GM15510 (cell line): Measurements from ENCODE around the gene NT5DC4.

Experiments
- POLR2A ChIP-seq: IDR thresholded peaks from 3 replicates; pipeline ENCODE4 v1.6.1; 2011; ENCODE audit warnings: borderline replicate concordance; ENCODE audit not compliant: insufficient read length; ENCODE audit errors: extremely low read depth

Gene NT5DC4

DNA sequence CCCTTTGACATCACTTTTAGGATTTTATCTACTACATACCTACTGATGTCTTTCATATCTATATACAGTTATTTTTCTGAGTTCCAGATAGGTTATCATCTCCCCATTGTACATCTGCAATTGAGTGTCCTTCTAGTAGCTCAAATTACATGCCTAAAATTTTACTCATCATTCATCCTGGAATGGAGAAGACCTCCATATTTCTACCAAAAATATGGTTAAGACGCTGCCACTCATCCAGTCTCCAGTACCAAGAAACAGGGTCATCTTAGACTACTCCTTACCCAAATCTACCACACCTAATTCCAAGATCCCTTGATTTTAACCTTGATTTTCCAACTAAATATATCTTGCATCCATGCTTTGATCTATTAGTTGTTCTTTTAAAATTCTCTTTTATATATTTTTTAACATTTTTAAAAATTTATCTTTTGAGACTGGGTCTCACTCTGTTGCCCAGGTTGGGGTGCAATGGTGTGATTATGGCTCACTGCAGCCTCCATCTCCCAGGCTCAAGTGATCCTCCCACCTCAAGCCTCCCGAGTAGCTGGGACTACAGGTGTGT, 52.2 kb downstream of the NT5DC4 start:
- no peak for TF ChIP-seq POLR2A

DNA sequence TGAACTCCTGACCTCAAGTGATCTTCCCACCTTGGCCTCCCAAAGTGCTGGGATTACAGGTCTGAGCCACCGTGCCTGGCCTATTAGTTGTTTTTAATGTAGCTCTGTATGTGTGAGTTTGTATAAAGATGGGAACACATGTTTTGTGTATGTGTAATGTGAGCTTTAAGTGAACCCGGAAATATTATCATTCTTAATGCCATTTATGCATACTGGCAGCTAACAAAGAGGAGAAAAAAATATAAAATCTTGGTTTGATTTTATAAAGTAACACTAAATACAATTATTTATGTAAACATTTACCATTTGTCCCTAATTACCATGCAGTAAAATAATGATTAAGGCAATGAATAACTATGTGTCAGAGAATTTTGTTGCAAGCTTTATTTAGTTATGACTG, 52.7 kb downstream of the NT5DC4 start:
- no peak for TF ChIP-seq POLR2A

DNA sequence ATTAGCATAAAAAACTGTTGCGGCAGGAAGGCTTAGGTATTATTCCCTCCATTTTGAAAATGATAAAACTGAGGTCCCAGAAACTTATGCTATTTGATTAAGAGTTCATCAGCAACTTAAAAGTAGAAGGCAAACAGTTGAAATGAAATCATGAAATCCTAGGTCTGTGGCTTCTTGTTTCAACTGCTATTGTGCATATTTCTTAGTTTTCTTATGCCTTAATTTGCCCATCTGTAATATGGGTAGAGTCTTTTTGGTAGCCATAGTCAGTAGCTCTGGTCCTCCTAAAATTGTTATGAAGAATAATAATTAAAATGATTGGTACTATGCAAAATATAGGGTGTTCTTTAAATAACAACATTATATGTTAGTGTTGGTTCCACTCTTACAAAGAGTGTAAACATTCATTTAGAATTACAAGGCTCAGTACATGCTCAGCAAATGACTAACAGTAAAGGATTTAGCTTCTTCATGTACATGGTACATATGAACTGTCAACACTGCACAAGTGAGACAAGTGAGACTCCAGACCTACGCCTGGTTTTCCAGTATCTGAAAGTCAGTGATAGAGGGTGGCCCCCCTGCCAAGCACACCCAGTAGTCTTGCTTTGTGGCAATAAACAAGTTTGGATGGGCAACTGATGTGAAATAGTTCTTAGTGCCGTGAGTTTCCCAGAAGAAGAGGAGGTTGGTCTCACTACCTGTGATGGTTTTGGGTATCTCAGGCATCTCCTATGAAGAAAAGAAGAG, 53.9 kb downstream of the NT5DC4 start:
- no peak for TF ChIP-seq POLR2A

DNA sequence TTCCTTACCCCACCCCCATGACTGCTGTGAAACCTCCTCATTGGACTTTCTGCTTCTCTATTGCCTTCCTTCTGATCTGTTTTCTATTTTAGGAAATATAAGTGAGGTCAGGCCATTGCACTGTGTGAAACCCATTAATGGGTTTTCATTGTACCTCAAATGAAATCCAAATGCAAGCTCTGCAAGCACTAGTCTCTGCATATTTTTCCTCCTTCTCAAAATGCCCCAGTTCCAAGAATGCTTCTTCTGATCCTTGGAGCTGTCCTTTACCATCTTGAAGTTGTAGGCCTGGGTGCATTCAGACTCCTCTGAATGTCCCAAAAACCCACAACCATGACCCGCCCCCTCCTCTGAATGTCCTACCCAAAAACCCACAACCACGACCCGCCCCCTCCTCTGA, 55.3 kb downstream of the NT5DC4 start:
- TF ChIP-seq POLR2A: no peak

DNA sequence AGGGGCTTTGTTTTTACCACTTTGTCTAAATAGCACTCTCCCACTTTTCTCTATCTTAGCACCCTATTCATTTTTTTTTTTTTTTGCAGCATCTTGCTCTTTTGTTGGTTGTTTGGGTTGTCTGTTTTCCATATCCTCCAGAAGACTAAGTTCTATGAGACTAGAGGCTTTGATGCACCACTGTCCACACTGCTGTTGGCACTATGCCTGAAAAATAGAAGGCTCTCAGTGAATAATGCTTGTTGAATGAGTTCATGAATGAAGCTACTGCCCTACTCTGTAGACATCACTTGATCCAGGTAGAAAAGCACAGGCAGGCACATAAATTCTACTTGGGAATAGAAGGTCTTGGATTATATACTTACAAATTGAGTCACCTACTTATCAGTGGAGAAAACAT, 56.2 kb downstream of the NT5DC4 start:
- TF ChIP-seq POLR2A: no peak

DNA sequence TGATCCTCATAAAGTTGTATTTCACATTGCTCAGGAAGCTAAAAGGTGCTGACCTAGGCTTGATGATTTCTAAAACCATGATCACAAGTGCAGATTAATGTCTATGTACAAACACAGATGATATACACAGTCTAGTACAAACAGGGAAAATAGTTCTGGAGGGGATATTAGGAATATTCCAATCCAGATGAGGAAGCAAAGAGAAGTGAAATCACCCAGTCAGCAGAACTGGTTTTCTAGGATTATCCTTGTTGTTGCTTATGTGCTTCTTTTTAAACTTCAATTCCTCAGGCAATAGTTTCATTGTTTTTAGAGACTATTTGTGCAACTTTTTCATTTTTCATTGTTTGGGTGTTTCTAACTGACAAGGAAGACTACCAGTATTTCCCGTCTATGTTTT, 58.8 kb downstream of the NT5DC4 start:
- no peak for TF ChIP-seq POLR2A

DNA sequence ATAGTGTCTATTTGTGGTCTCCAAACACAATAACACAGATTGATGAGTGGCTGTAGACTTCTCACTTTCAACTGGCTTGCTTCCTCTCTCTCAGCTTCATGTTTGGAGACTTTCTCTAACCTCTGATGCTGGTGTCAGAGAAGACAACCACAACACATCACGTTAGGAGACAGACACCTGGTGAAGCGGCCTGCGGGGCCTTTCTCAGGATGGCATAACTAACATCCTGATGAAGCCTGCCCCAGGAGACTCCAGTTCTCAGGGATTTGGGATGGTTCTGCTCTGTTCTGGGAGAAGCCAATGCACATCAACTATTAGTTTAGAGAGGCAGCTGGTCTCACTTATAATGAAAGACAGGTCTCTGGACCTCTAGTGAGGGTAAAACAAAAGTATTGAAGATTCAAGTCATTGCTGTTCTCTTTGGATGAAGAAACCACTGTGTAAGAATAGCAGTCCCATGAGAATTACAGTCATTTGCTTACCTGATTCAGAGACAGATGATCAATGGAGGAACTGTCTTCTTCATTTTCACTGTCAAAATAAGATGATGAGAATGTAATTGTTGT, 61.5 kb downstream of the NT5DC4 start:
- TF ChIP-seq POLR2A: no peak

DNA sequence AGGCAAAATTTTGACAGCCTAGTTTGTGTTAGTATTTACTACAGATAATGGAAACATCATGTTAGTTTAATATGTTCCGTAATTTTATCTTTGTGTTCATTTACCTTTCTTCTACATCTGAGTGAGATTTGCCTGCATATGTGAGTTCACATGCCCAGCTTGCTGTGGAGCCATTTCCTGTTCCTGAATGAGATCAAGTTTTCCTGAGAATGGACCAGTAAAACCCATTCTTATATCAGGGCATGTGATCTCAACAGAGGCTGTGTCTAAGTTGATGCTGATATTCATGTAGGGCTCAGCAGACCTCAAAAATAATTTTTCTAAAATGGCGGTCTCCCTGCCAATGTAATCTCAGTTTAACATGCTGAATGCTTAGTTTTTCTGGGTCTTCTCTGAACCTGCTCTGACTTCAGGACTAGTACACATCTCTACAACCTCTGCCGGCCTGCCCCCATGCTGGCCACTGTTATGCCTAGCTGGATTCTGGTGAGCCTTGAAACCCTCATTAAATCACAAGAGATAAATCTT, 62.4 kb downstream of the NT5DC4 start:
- TF ChIP-seq POLR2A: no peak

DNA sequence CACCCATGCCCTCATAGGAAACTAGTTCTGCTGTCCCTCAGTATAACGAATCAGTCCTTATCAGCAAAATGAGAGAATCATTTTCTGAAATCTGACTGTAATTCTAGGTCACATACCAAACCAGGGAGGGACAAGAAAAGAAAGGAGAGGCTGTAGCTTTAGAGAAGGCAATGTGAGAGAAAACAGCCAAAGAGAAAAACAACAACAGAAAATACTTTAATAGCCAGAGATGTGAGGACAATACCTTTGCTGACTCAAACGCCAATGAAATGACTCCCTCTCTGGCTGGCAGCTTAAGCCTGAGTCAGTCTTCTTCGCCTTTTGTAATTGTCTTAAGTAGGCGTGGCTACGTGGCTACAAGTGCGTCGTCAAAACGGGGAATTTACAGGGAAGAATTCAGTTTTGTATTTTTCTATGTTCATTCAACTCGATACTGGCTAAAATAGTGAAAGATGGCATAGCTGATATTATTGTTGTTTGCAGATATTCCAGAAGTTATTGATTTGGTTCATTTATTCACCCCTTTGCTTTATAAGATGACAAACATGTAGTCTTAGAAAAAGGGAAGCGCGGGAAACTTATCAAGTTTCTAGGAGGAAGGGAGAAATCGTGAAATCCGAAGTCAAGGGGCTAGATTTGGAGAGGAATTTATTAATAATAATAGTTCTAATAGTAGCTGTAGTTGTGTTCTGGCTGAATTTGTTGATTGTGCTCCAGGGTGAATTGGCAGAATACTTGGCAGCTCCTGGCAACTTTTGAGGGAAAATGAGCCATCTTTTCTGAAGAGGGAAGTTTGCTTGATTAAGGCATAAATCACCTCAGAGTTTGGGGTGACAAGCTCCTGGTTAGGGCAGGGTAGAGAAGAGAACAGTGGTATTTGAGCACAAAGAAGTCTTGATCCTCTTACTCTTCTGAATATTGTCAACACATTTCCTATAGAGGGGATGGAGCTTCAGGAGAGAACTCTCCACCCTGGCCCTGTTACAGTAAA, 63.7 kb downstream of the NT5DC4 start, which contains the start of gene IL1A:
TSS of gene IL1A (minus strand) at position 295 of the 991 bp plus-strand sequence. CDS start 723 bp downstream, outside the sequence.
- no peak for TF ChIP-seq POLR2A

DNA sequence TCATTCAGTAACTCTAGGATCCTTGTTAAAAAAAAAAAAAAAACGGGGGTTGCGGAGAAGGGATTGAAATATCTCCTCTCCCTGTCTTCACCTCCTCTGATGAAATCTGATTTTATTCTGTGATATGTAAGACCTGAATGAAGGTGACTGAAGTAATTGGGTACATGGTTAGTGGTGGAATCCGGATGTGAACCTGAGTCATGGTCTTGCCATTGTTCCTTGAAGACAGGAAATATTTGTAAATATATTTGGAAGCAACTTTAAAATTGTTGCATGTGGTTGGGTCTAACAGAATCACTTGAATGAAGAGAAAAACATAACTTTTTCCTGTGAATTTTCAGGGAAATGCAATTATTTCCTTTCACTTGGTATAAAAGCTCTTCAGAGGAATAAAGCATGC, 66.5 kb downstream of the NT5DC4 start:
- TF ChIP-seq POLR2A: no peak

DNA sequence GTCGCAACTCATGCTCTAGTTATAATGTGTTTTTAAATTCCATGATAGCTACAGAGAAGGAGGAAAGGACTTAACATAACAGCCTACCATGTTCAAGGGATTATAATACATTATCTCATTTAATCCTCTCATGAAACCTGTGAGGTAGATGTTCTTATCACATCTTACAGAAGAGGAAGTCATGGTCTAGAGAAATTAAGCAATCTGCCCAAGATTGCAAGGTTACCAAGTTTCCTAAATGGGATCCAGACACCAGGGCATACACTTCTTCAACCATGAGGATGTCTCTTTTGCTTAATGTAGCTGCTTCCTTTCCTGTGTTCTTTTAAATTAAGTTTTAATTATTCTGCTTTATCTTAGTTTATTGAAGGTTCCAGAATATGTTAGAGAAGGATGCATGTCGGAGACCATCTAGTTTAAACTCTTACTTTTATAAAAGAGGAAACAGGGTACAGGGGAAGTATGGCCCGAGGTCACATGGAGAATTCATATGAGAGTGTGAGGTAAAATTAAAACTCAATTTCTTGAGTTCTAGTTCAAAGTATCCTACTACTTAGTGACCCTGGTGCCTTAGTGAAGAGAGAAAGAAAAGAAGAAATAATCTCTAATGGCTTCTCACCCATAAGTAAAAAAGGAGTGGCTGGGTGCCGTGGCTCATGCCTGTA, 67.0 kb downstream of the NT5DC4 start:
- TF ChIP-seq POLR2A: no peak

DNA sequence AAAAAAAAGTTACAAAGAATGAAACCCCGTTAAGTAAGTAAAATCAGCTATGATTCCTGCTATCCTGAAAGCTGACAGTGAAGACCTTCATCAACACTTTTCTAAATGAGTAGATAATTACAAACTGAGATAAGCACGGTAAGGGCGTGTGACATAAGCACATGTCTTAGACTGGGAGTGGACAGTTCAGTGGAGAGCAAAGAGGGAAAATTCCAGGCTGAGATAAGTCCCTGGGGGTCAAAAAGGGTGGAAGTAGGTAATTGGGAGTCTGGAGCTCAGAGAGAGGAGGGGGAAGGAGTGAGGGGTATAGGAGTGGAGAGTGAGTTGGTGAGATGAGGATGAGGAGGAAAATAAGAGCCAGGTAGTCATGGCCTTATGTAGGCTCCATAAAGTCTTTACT, 67.8 kb downstream of the NT5DC4 start:
- no peak for TF ChIP-seq POLR2A
